Measurements from ENCODE around the gene SMIM28.

SMIM28 gene

GRCh38 chr6:138372711-138373463 is 4.8 kb upstream of the SMIM28 start:
- no peaks in the 10 kb centered on the region for H3K27me3 ChIP-seq (ENCODE audit: control insufficient read depth, insufficient read depth, low read length)
- H3K9me3 ChIP-seq (ENCODE audit: control insufficient read depth, insufficient read depth, low read depth, low read length) = no peaks in the 10 kb centered on the region
- H3K27ac ChIP-seq (ENCODE audit: low read depth, low read length) = no peak overlapping the region
- H3K36me3 ChIP-seq (ENCODE audit: control insufficient read depth, insufficient read depth, low read length) = no peaks in the 10 kb centered on the region
- peaks cover 15% of the 10 kb centered on the region for H3K4me1 ChIP-seq (ENCODE audit: control insufficient read depth, insufficient read depth, low read length)
- H3K9ac ChIP-seq (ENCODE audit: low read length) = no peak overlapping the region
- no peak overlapping the region for H3K4me3 ChIP-seq (ENCODE audit: low read depth, low read length)

GRCh38 chr6:138374230-138374629 is 3.5 kb upstream of the SMIM28 start:
- H3K9me3 ChIP-seq (ENCODE audit: control insufficient read depth, insufficient read depth, low read depth, low read length) = no peaks in the 10 kb centered on the region
- H3K9ac ChIP-seq (ENCODE audit: low read length) = no peak overlapping the region
- no peaks in the 10 kb centered on the region for H3K27me3 ChIP-seq (ENCODE audit: control insufficient read depth, insufficient read depth, low read length)
- H3K4me3 ChIP-seq (ENCODE audit: low read depth, low read length) = no peak overlapping the region
- no peaks in the 10 kb centered on the region for H3K36me3 ChIP-seq (ENCODE audit: control insufficient read depth, insufficient read depth, low read length)
- H3K4me1 ChIP-seq (ENCODE audit: control insufficient read depth, insufficient read depth, low read length) = peaks cover 27% of the 10 kb centered on the region
- no peak overlapping the region for H3K27ac ChIP-seq (ENCODE audit: low read depth, low read length)

GRCh38 chr6:138374815-138375214 is 2.9 kb upstream of the SMIM28 start:
- no peaks in the 10 kb centered on the region for H3K27me3 ChIP-seq (ENCODE audit: control insufficient read depth, insufficient read depth, low read length)
- no peak overlapping the region for H3K4me3 ChIP-seq (ENCODE audit: low read depth, low read length)
- no peaks in the 10 kb centered on the region for H3K9me3 ChIP-seq (ENCODE audit: control insufficient read depth, insufficient read depth, low read depth, low read length)
- H3K36me3 ChIP-seq (ENCODE audit: control insufficient read depth, insufficient read depth, low read length) = no peaks in the 10 kb centered on the region
- H3K4me1 ChIP-seq (ENCODE audit: control insufficient read depth, insufficient read depth, low read length) = peaks cover 26% of the 10 kb centered on the region
- H3K9ac ChIP-seq (ENCODE audit: low read length) = no peak overlapping the region
- H3K27ac ChIP-seq (ENCODE audit: low read depth, low read length) = no peak overlapping the region

- no peak overlapping the region for H3K9ac ChIP-seq (ENCODE audit: low read length)
- peaks cover 17% of the 10 kb centered on the region for H3K4me1 ChIP-seq (ENCODE audit: control insufficient read depth, insufficient read depth, low read length)
- no peaks in the 10 kb centered on the region for H3K36me3 ChIP-seq (ENCODE audit: control insufficient read depth, insufficient read depth, low read length)
- H3K27ac ChIP-seq (ENCODE audit: low read depth, low read length) = no peak overlapping the region
- no peaks in the 10 kb centered on the region for H3K9me3 ChIP-seq (ENCODE audit: control insufficient read depth, insufficient read depth, low read depth, low read length)
- H3K27me3 ChIP-seq (ENCODE audit: control insufficient read depth, insufficient read depth, low read length) = no peaks in the 10 kb centered on the region
- H3K4me3 ChIP-seq (ENCODE audit: low read depth, low read length) = no peak overlapping the region
Measured at GRCh38 chr6:138377042-138377441, 663 bp upstream of the SMIM28 start.

- H3K4me1 ChIP-seq (ENCODE audit: control insufficient read depth, insufficient read depth, low read length) = peaks cover 20% of the 10 kb centered on the region
- H3K9ac ChIP-seq (ENCODE audit: low read length) = no peak overlapping the region
- no peak overlapping the region for H3K4me3 ChIP-seq (ENCODE audit: low read depth, low read length)
- no peaks in the 10 kb centered on the region for H3K27me3 ChIP-seq (ENCODE audit: control insufficient read depth, insufficient read depth, low read length)
- peak overlapping the region; percentile 0; the same call in 1 of the 2 replicates for H3K27ac ChIP-seq (ENCODE audit: low read depth, low read length)
- H3K36me3 ChIP-seq (ENCODE audit: control insufficient read depth, insufficient read depth, low read length) = no peaks in the 10 kb centered on the region
- H3K9me3 ChIP-seq (ENCODE audit: control insufficient read depth, insufficient read depth, low read depth, low read length) = no peaks in the 10 kb centered on the region
Measured at GRCh38 chr6:138378463-138378862, 758 bp downstream of the SMIM28 start.

GRCh38 chr6:138382498-138383265 is 5.0 kb downstream of the SMIM28 start:
- no peak overlapping the region for H3K4me3 ChIP-seq (ENCODE audit: low read depth, low read length)
- no peak overlapping the region for H3K27ac ChIP-seq (ENCODE audit: low read depth, low read length)
- H3K36me3 ChIP-seq (ENCODE audit: control insufficient read depth, insufficient read depth, low read length) = no peaks in the 10 kb centered on the region
- no peak overlapping the region for H3K9ac ChIP-seq (ENCODE audit: low read length)
- peaks cover 21% of the 10 kb centered on the region for H3K4me1 ChIP-seq (ENCODE audit: control insufficient read depth, insufficient read depth, low read length)
- no peaks in the 10 kb centered on the region for H3K9me3 ChIP-seq (ENCODE audit: control insufficient read depth, insufficient read depth, low read depth, low read length)
- H3K27me3 ChIP-seq (ENCODE audit: control insufficient read depth, insufficient read depth, low read length) = no peaks in the 10 kb centered on the region

GRCh38 chr6:138383776-138384175 is 6.1 kb downstream of the SMIM28 start:
- no peaks in the 10 kb centered on the region for H3K27me3 ChIP-seq (ENCODE audit: control insufficient read depth, insufficient read depth, low read length)
- no peak overlapping the region for H3K4me3 ChIP-seq (ENCODE audit: low read depth, low read length)
- H3K4me1 ChIP-seq (ENCODE audit: control insufficient read depth, insufficient read depth, low read length) = peaks cover 15% of the 10 kb centered on the region

GRCh38 chr6:138386897-138387296 is 9.2 kb downstream of the SMIM28 start:
- Histone ChIP-seq H3K27ac (ENCODE audit: low read depth, low read length) (no peak overlapping the region), H3K27me3 (ENCODE audit: control insufficient read depth, insufficient read depth, low read length) (no peaks in the 10 kb centered on the region), H3K4me1 (ENCODE audit: control insufficient read depth, insufficient read depth, low read length) (peaks cover 12% of the 10 kb centered on the region), H3K36me3 (ENCODE audit: control insufficient read depth, insufficient read depth, low read length) (no peaks in the 10 kb centered on the region), H3K9ac (ENCODE audit: low read length) (no peak overlapping the region), H3K9me3 (ENCODE audit: control insufficient read depth, insufficient read depth, low read depth, low read length) (no peaks in the 10 kb centered on the region), H3K4me3 (ENCODE audit: low read depth, low read length) (no peak overlapping the region)

More at GRCh38 chr6:138383776-138384175, 6.1 kb downstream of the SMIM28 start:
- H3K36me3 ChIP-seq (ENCODE audit: control insufficient read depth, insufficient read depth, low read length) = no peaks in the 10 kb centered on the region
- no peak overlapping the region for H3K27ac ChIP-seq (ENCODE audit: low read depth, low read length)
- no peak overlapping the region for H3K9ac ChIP-seq (ENCODE audit: low read length)
- no peaks in the 10 kb centered on the region for H3K9me3 ChIP-seq (ENCODE audit: control insufficient read depth, insufficient read depth, low read depth, low read length)

GRCh38 chr6:138387577-138388368 is 10.1 kb downstream of the SMIM28 start:
- H3K9ac ChIP-seq (ENCODE audit: low read length) = no peak overlapping the region
- no peak overlapping the region for H3K4me3 ChIP-seq (ENCODE audit: low read depth, low read length)
- H3K27ac ChIP-seq (ENCODE audit: low read depth, low read length) = no peak overlapping the region
- no peaks in the 10 kb centered on the region for H3K36me3 ChIP-seq (ENCODE audit: control insufficient read depth, insufficient read depth, low read length)
- no peaks in the 10 kb centered on the region for H3K9me3 ChIP-seq (ENCODE audit: control insufficient read depth, insufficient read depth, low read depth, low read length)
- peaks cover 10% of the 10 kb centered on the region for H3K4me1 ChIP-seq (ENCODE audit: control insufficient read depth, insufficient read depth, low read length)
- no peaks in the 10 kb centered on the region for H3K27me3 ChIP-seq (ENCODE audit: control insufficient read depth, insufficient read depth, low read length)

GRCh38 chr6:138389551-138389950 is 11.8 kb downstream of the SMIM28 start:
- Histone ChIP-seq H3K27ac (ENCODE audit: low read depth, low read length) (no peak overlapping the region), H3K36me3 (ENCODE audit: control insufficient read depth, insufficient read depth, low read length) (no peaks in the 10 kb centered on the region), H3K27me3 (ENCODE audit: control insufficient read depth, insufficient read depth, low read length) (no peaks in the 10 kb centered on the region), H3K9me3 (ENCODE audit: control insufficient read depth, insufficient read depth, low read depth, low read length) (no peaks in the 10 kb centered on the region), H3K4me3 (ENCODE audit: low read depth, low read length) (no peak overlapping the region), H3K9ac (ENCODE audit: low read length) (no peak overlapping the region), H3K4me1 (ENCODE audit: control insufficient read depth, insufficient read depth, low read length) (peaks cover 5% of the 10 kb centered on the region)
